LNCaP clone FGC (cell line): ENCODE results near the gene CTNNBIP1.

Source experiments
- DNase-seq: peaks from one replicate; pipeline ENCODE4 v3.0.0-alpha.2; 2011; ENCODE audit warnings: low read depth
- H3K4me3 ChIP-seq: 2 replicates; pipeline ENCODE4 v1.5.1; 2011; ENCODE audit warnings: mild to moderate bottlenecking, low read depth, low read length, control low read depth
- TF ChIP-seq, protein P1 (sequence below): IDR thresholded peaks from 2 replicates; pipeline ENCODE4 v1.5.1; 2012; ENCODE audit warnings: mild to moderate bottlenecking; ENCODE audit not compliant: control insufficient read depth, insufficient read depth; ENCODE audit errors: extremely low read depth

The CTNNBIP1 gene

DNA sequence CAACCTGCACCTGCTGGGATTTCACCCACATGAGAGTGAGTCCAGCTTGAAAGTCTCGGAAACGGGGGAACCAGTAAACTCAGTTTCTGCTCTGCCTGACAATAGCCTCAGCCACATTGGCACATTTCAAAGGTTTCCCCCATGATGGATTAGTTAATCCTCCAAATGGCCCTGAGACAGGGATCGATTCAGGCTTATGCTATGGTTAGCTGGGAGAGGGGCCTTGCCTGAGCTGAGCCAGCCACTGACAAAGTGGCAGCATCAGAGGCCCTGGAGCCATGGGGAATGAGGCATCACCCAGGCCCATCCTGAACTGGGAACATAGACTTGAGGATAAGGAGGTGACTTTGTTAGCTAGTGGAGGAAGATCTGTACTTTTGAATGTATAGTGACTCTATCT, 83.5 kb downstream of the CTNNBIP1 start:
- TF ChIP-seq, protein P1, sequence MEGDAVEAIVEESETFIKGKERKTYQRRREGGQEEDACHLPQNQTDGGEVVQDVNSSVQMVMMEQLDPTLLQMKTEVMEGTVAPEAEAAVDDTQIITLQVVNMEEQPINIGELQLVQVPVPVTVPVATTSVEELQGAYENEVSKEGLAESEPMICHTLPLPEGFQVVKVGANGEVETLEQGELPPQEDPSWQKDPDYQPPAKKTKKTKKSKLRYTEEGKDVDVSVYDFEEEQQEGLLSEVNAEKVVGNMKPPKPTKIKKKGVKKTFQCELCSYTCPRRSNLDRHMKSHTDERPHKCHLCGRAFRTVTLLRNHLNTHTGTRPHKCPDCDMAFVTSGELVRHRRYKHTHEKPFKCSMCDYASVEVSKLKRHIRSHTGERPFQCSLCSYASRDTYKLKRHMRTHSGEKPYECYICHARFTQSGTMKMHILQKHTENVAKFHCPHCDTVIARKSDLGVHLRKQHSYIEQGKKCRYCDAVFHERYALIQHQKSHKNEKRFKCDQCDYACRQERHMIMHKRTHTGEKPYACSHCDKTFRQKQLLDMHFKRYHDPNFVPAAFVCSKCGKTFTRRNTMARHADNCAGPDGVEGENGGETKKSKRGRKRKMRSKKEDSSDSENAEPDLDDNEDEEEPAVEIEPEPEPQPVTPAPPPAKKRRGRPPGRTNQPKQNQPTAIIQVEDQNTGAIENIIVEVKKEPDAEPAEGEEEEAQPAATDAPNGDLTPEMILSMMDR = no peak
- no peak overlapping the region for H3K4me3 ChIP-seq
- DNase-seq = no peak

DNA sequence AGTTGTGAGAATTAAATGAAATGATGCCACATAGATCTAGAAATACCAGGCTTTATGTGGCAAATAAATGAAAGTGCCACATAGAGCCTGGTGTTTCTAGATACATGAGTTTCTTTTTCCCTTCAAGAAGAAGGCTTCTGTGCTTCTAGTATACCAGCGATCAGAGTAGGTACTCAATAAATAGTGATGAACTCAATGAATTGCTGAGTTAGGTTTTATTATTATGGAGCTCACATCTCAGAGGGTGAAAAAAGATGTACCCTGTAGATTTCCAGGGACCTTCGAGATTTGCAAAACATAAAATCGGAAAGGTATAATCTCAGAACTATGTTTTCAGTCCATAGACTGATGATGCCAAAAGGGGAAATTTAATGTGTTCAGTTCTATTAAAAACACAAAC, 84.0 kb downstream of the CTNNBIP1 start:
- TF ChIP-seq, protein P1 = no peak
- DNase-seq = no peak
- 0 out of 2 replicates have a peak overlapping the region, but pooled peaks have one; percentile 10 for H3K4me3 ChIP-seq

DNA sequence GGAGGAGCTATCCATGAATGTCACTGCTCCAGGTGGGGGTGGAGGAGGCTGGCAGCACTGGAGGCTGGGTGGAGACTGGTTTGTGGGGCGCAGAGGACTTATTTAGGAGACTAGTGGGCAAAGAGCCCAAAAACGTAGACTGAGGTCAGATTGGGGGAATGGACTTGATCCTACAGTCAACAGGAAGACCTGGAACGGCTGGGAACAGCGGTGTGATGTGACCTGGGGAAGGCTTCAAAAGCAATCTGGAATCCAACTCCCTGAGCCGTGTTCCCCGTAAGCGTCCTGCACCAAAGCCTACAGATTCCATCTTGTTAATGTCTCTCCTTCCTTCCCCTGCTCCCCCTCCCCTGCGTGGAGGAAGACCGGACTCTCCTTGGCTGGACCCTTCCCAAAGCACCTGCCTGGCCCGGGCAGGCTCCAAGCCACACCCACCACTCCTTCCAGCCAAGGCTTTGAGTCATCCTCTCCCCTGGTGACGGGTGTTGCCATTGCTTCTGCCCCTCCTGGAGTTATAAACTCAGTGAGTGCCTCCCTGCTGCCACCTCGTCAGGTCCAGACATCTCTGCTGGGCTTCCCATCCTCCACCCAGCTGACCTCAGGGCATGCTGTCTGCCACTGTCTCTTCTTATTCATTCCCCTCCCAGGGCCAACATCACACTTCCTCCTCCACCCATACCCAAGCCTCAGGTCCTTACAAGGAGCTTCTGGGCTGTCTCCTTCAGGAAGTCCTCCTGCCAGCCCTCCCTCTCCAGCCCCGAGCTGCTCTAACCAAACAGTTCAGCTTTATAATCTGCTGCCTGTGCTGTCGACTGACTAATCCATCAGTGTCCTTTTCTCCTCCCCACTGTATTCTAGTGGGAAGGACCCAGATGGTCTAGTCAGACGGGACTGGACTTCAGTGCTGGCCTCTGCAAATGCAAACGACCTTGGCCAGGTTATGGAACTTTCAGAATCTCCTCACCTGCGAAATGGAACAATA, 84.7 kb downstream of the CTNNBIP1 start:
- TF ChIP-seq, protein P1 = no peak
- peak overlapping the region; percentile 10; the same call in 1 of the 2 replicates for H3K4me3 ChIP-seq
- peak; percentile 98 for DNase-seq

DNA sequence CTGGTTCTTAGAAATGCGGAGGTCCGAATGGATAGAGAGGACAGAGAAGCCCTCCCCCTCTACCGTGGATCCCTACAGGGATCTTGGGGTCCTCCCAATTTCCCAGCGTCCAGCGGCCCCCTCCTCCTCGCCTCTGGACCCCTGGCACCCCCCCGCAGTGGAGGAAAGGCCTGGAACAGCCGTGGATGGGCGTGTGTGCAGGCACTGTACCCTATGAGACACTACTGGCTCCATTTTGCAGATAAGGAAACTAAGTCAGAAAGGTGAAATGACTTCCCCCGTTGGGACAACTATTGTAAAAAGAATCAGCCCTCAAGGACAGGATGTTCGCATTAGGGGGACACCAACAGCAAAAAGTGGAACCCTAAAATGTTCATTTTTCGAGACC, 85.4 kb downstream of the CTNNBIP1 start:
- TF ChIP-seq, protein P1 = no peak
- DNase-seq = no peak
- H3K4me3 ChIP-seq = 0 out of 2 replicates have a peak overlapping the region, but pooled peaks have one; percentile 6

DNA sequence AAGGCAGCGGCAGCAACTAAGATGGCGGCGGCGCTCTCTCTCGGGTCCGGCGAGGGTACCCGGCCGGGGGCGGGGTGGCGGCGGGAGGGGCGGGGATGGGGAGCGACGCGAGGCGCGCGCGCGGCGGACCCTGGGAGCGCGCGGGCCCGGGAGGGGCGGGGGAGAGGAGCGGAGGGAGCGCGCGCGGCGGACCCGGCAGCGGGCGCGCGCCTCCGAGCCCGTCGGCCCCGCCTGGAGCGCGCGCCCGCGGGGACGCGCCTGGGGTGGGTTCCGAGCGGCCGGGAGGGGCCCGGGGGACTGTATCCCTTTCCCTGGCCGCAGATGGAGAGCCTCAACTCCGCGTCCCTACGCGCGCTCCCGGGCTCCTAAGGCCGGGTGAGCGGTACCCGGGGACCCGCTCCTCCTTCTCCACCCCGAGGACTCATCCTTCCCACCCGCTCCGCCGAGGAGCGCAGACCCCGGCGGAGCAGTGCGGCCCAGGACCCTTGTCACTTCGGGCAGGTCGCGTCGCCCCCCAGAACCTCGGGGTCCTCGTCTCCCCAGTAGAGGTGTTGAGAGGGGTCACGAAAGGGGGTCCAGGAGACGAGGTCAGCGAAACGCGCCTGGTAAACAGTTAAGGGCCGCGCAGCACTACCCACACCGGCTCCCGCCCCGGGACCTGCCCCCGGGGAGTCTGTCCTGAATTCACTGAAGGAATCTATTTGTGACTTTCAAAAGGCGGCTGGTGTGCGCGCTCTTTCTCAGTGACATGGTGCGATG, 85.9 kb downstream of the CTNNBIP1 start, which contains the start of gene CLSTN1:
Gene CLSTN1 (minus strand): TSS at position 23 of the 759 bp plus-strand sequence. CDS start 232 bp downstream, outside the sequence.
- peak; percentile 37 for DNase-seq
- TF ChIP-seq, protein P1 = no peak
- H3K4me3 ChIP-seq = peak within 1 kb of the TSS; percentile 81

DNA sequence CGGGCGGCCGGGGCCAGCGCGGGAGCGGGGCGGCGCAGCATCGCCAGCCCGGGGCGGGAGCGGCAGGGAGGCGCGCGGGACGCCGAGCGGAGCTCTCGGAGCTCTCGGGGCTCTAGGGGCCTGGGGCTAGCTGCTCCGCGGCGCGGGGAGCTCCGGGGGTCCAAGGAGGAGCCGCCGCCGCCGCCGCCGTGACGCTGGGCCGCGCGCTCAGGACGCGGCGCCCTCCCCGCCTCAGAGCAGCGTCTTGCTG, 86.5 kb downstream of the CTNNBIP1 start:
- H3K4me3 ChIP-seq = peak overlapping the region; percentile 81
- DNase-seq = no peak
- TF ChIP-seq, protein P1 = no peak
